HG03097 (cell line): ENCODE measurements around the gene NPAS3.

Experiments used
- ATAC-seq: cut with Tn5 transposase; IDR thresholded peaks from one replicate; pipeline ENCODE4 v1.9.1; 2021; ENCODE audit not compliant: unreplicated experiment, low FRiP score

The NPAS3 gene

GRCh38 chr14:33404964-33405574, 466.4 kb downstream of the NPAS3 start:
- ATAC-seq = no peak

GRCh38 chr14:33406766-33407165, 468.1 kb downstream of the NPAS3 start:
- ATAC-seq = no peak

GRCh38 chr14:33408291-33408690, 469.6 kb downstream of the NPAS3 start:
- ATAC-seq = no peak

GRCh38 chr14:33412450-33412849, 473.8 kb downstream of the NPAS3 start:
- ATAC-seq = no peak

GRCh38 chr14:33413381-33413780, 474.7 kb downstream of the NPAS3 start:
- no peak for ATAC-seq

- ATAC-seq = no peak
These were observed 475.4 kb downstream of the NPAS3 start for GRCh38 chr14:33414041-33414440.

GRCh38 chr14:33420051-33420627, 481.5 kb downstream of the NPAS3 start:
- ATAC-seq = no peak

GRCh38 chr14:33430414-33431035, 491.8 kb downstream of the NPAS3 start:
- no peak for ATAC-seq

GRCh38 chr14:33432407-33433023, 493.8 kb downstream of the NPAS3 start:
- no peak for ATAC-seq

GRCh38 chr14:33433396-33433795, 494.7 kb downstream of the NPAS3 start:
- no peak for ATAC-seq

GRCh38 chr14:33435911-33436689, 497.4 kb downstream of the NPAS3 start:
- ATAC-seq = no peak

GRCh38 chr14:33441633-33442032, 503.0 kb downstream of the NPAS3 start:
- no peak for ATAC-seq

GRCh38 chr14:33444136-33444535, 505.5 kb downstream of the NPAS3 start:
- ATAC-seq = no peak

GRCh38 chr14:33449268-33449667, 510.6 kb downstream of the NPAS3 start:
- ATAC-seq = no peak

- ATAC-seq = no peak
These were observed 511.2 kb downstream of the NPAS3 start for GRCh38 chr14:33449703-33450395.

- ATAC-seq = no peak
These were observed 511.7 kb downstream of the NPAS3 start for GRCh38 chr14:33450416-33450815.

GRCh38 chr14:33451211-33451610, 512.5 kb downstream of the NPAS3 start:
- no peak for ATAC-seq

GRCh38 chr14:33452995-33453394, 514.3 kb downstream of the NPAS3 start:
- no peak for ATAC-seq

- ATAC-seq = no peak
These were observed 515.4 kb downstream of the NPAS3 start for GRCh38 chr14:33454022-33454595.

GRCh38 chr14:33454707-33455106, 516.0 kb downstream of the NPAS3 start:
- ATAC-seq = no peak
